Measurements from ENCODE around the gene ASB4.
"Not testable (repeated sequence)": the region's sequence is repeated elsewhere in the genome, so short reads cannot be mapped to it uniquely, and the experiment has no call there.

ASB4 gene

GRCh38 chr7:95501261-95501832 is 15.6 kb downstream of the ASB4 start:
- H3K36me3 Mint-ChIP-seq = no peaks in the 10 kb centered on the region
- peaks cover 17% of the 10 kb centered on the region for H3K27me3 Mint-ChIP-seq
- peak overlapping the region; percentile 38 for H3K4me3 Mint-ChIP-seq
- H3K27ac Mint-ChIP-seq = peak overlapping the region; percentile 96
- H3K9me3 Mint-ChIP-seq = no peaks in the 10 kb centered on the region
- H3K4me1 Mint-ChIP-seq = peaks cover 30% of the 10 kb centered on the region
- ATAC-seq = peak; percentile 89

GRCh38 chr7:95502403-95502802 is 16.7 kb downstream of the ASB4 start:
- Mint-ChIP-seq H3K36me3 (no peaks in the 10 kb centered on the region), H3K4me3 (no peak overlapping the region), H3K27me3 (peaks cover 17% of the 10 kb centered on the region), H3K9me3 (no peaks in the 10 kb centered on the region), H3K27ac (no peak overlapping the region), H3K4me1 (peaks cover 30% of the 10 kb centered on the region)
- ATAC-seq = no peak

GRCh38 chr7:95503271-95504131 is 17.8 kb downstream of the ASB4 start:
- no peak overlapping the region for H3K27ac Mint-ChIP-seq
- H3K9me3 Mint-ChIP-seq = no peaks in the 10 kb centered on the region
- no peak overlapping the region for H3K4me3 Mint-ChIP-seq
- H3K36me3 Mint-ChIP-seq = no peaks in the 10 kb centered on the region
- peaks cover 17% of the 10 kb centered on the region for H3K27me3 Mint-ChIP-seq
- ATAC-seq = no peak
- H3K4me1 Mint-ChIP-seq = peaks cover 30% of the 10 kb centered on the region

GRCh38 chr7:95504132-95504588 is 18.4 kb downstream of the ASB4 start:
- H3K4me1 Mint-ChIP-seq = peaks cover 27% of the 10 kb centered on the region
- not testable (repeated sequence) for H3K4me3 Mint-ChIP-seq, ATAC-seq, H3K36me3 Mint-ChIP-seq, H3K27ac Mint-ChIP-seq, H3K9me3 Mint-ChIP-seq
- H3K27me3 Mint-ChIP-seq = peaks cover 12% of the 10 kb centered on the region

- H3K4me3 Mint-ChIP-seq = no peak overlapping the region
- no peaks in the 10 kb centered on the region for H3K36me3 Mint-ChIP-seq
- no peak for ATAC-seq
- H3K4me1 Mint-ChIP-seq = peaks cover 4% of the 10 kb centered on the region
- no peak overlapping the region for H3K27ac Mint-ChIP-seq
- H3K9me3 Mint-ChIP-seq = no peaks in the 10 kb centered on the region
- H3K27me3 Mint-ChIP-seq = no peaks in the 10 kb centered on the region
These were observed 23.0 kb downstream of the ASB4 start for GRCh38 chr7:95508780-95509179.

GRCh38 chr7:95509199-95509598 is 23.5 kb downstream of the ASB4 start:
- Mint-ChIP-seq H3K27ac (no peak overlapping the region), H3K4me1 (peaks cover 4% of the 10 kb centered on the region), H3K27me3 (no peaks in the 10 kb centered on the region), H3K9me3 (no peaks in the 10 kb centered on the region), H3K36me3 (no peaks in the 10 kb centered on the region), H3K4me3 (no peak overlapping the region)
- ATAC-seq = no peak

- ATAC-seq = peak; percentile 90
- Mint-ChIP-seq H3K9me3 (no peaks in the 10 kb centered on the region), H3K27me3 (peaks cover 14% of the 10 kb centered on the region), H3K27ac (no peak overlapping the region), H3K4me1 (peaks cover 4% of the 10 kb centered on the region), H3K4me3 (peak overlapping the region; percentile 34), H3K36me3 (no peaks in the 10 kb centered on the region)
These were observed 26.0 kb downstream of the ASB4 start for GRCh38 chr7:95511716-95512260.

- no peak overlapping the region for H3K27ac Mint-ChIP-seq
- H3K36me3 Mint-ChIP-seq = no peaks in the 10 kb centered on the region
- no peak for ATAC-seq
- peaks cover 14% of the 10 kb centered on the region for H3K27me3 Mint-ChIP-seq
- H3K4me3 Mint-ChIP-seq = no peak overlapping the region
- H3K4me1 Mint-ChIP-seq = no peaks in the 10 kb centered on the region
- no peaks in the 10 kb centered on the region for H3K9me3 Mint-ChIP-seq
These were observed 31.7 kb downstream of the ASB4 start for GRCh38 chr7:95517458-95517857.

- Mint-ChIP-seq H3K4me1 (no peaks in the 10 kb centered on the region), H3K4me3 (no peak overlapping the region), H3K27me3 (peaks cover 14% of the 10 kb centered on the region), H3K36me3 (no peaks in the 10 kb centered on the region), H3K27ac (no peak overlapping the region), H3K9me3 (no peaks in the 10 kb centered on the region)
- ATAC-seq = no peak
These were observed 32.1 kb downstream of the ASB4 start for GRCh38 chr7:95517870-95518269.

GRCh38 chr7:95520136-95520535 is 34.4 kb downstream of the ASB4 start:
- peaks cover 11% of the 10 kb centered on the region for H3K27me3 Mint-ChIP-seq
- H3K4me3 Mint-ChIP-seq = no peak overlapping the region
- no peak overlapping the region for H3K27ac Mint-ChIP-seq
- no peaks in the 10 kb centered on the region for H3K4me1 Mint-ChIP-seq
- no peaks in the 10 kb centered on the region for H3K36me3 Mint-ChIP-seq
- no peak for ATAC-seq
- H3K9me3 Mint-ChIP-seq = no peaks in the 10 kb centered on the region

GRCh38 chr7:95525503-95525902 is 39.8 kb downstream of the ASB4 start:
- no peak overlapping the region for H3K4me3 Mint-ChIP-seq
- no peak overlapping the region for H3K27ac Mint-ChIP-seq
- H3K4me1 Mint-ChIP-seq = peaks cover 11% of the 10 kb centered on the region
- no peaks in the 10 kb centered on the region for H3K36me3 Mint-ChIP-seq
- no peaks in the 10 kb centered on the region for H3K9me3 Mint-ChIP-seq
- H3K27me3 Mint-ChIP-seq = no peaks in the 10 kb centered on the region
- no peak for ATAC-seq

GRCh38 chr7:95526128-95526738 is 40.5 kb downstream of the ASB4 start:
- H3K27me3 Mint-ChIP-seq = no peaks in the 10 kb centered on the region
- no peak overlapping the region for H3K4me3 Mint-ChIP-seq
- no peak overlapping the region for H3K27ac Mint-ChIP-seq
- peaks cover 11% of the 10 kb centered on the region for H3K4me1 Mint-ChIP-seq
- H3K36me3 Mint-ChIP-seq = no peaks in the 10 kb centered on the region
- no peaks in the 10 kb centered on the region for H3K9me3 Mint-ChIP-seq
- no peak for ATAC-seq

- Mint-ChIP-seq H3K4me1 (peaks cover 11% of the 10 kb centered on the region), H3K36me3 (no peaks in the 10 kb centered on the region), H3K9me3 (no peaks in the 10 kb centered on the region), H3K27me3 (no peaks in the 10 kb centered on the region), H3K27ac (no peak overlapping the region), H3K4me3 (no peak overlapping the region)
- ATAC-seq = peak; percentile 51
These were observed 41.5 kb downstream of the ASB4 start for GRCh38 chr7:95527033-95527775.

GRCh38 chr7:95527776-95528250 is 42.1 kb downstream of the ASB4 start:
- peaks cover 11% of the 10 kb centered on the region for H3K4me1 Mint-ChIP-seq
- no peaks in the 10 kb centered on the region for H3K9me3 Mint-ChIP-seq
- ATAC-seq = no peak
- no peak overlapping the region for H3K4me3 Mint-ChIP-seq
- H3K27me3 Mint-ChIP-seq = no peaks in the 10 kb centered on the region
- no peaks in the 10 kb centered on the region for H3K36me3 Mint-ChIP-seq
- H3K27ac Mint-ChIP-seq = no peak overlapping the region

- Mint-ChIP-seq H3K27ac (no peak overlapping the region), H3K9me3 (no peaks in the 10 kb centered on the region), H3K36me3 (no peaks in the 10 kb centered on the region), H3K4me1 (peaks cover 11% of the 10 kb centered on the region), H3K4me3 (no peak overlapping the region), H3K27me3 (peaks cover 7% of the 10 kb centered on the region)
- ATAC-seq = no peak
These were observed 44.0 kb downstream of the ASB4 start for GRCh38 chr7:95529701-95530100.
